HepG2 (cell line): ENCODE measurements around the gene SPRYD4. TPM values are rescaled to one million over a fixed set of nuclear protein-coding genes. Genes with fewer than 3 reads are reported as not detected.
A peak's percentile ranks its signal among the peaks of the same experiment; 100 is the strongest.

Experiments used
- ATF7-NPFF ChIP-seq: sonication (generic); formaldehyde crosslinking; IDR thresholded peaks from 2 replicates; pipeline ENCODE4 v1.8.1; 2023; ENCODE audit warnings: mild to moderate bottlenecking, low read depth, missing genetic modification reagents, moderate library complexity
- MYNN ChIP-seq: sonication (generic); formaldehyde crosslinking; IDR thresholded peaks from 2 replicates; pipeline ENCODE4 v1.4.0; 2020; ENCODE audit warnings: mild to moderate bottlenecking, low read depth, missing genetic modification reagents
- RBM22 ChIP-seq: fragments of 200-400 bp; formaldehyde crosslinking; optimal IDR thresholded peaks from 2 replicates; pipeline ENCODE3; 2017; ENCODE audit warnings: mild to moderate bottlenecking, low read length, moderate library complexity
- RXRA ChIP-seq: sonication (generic); formaldehyde crosslinking; IDR thresholded peaks from 2 replicates; pipeline ENCODE4 v1.5.1; 2020; ENCODE audit warnings: missing genetic modification reagents
- SALL2 ChIP-seq: sonication (generic); formaldehyde crosslinking; IDR thresholded peaks from 2 replicates; pipeline ENCODE4 v1.8.1; 2023; ENCODE audit warnings: mild to moderate bottlenecking, missing genetic modification reagents, inconsistent platforms
- SP1 ChIP-seq, 2 experiments: fragments of 450-650 bp in 1 of 2; sonication (generic) in 1 of 2; formaldehyde crosslinking in 1 of 2; IDR thresholded peaks; 2 replicates each; pipeline versions ENCODE4 v1.4.0 to v1.6.1; 2016 to 2020; ENCODE audit warnings: missing genetic modification reagents in 1 of 2
- SUZ12 ChIP-seq: fragments of 150-350 bp; IDR thresholded peaks from 2 replicates; pipeline ENCODE4 v1.6.1; 2014; ENCODE audit warnings: low read depth, low read length
- TBL1XR1 ChIP-seq: fragments of 150-350 bp; IDR thresholded peaks from 2 replicates; pipeline ENCODE4 v1.6.1; 2014; ENCODE audit warnings: borderline replicate concordance, low read length; ENCODE audit not compliant: partially characterized antibody
- TOPORS ChIP-seq: sonication (generic); formaldehyde crosslinking; IDR thresholded peaks from 2 replicates; pipeline ENCODE4 v1.8.0; 2023; ENCODE audit warnings: mild to moderate bottlenecking, missing genetic modification reagents
- WIZ ChIP-seq: sonication (generic); formaldehyde crosslinking; IDR thresholded peaks from 2 replicates; pipeline ENCODE4 v1.5.1; 2020; ENCODE audit warnings: mild to moderate bottlenecking, missing genetic modification reagents
- ZNF34 ChIP-seq: sonication (generic); formaldehyde crosslinking; IDR thresholded peaks from 2 replicates; pipeline ENCODE4 v1.4.0; 2020; ENCODE audit warnings: mild to moderate bottlenecking, missing genetic modification reagents, borderline replicate concordance
- ZNF496 ChIP-seq: sonication (generic); formaldehyde crosslinking; IDR thresholded peaks from 2 replicates; pipeline ENCODE4 v1.8.1; 2023; ENCODE audit warnings: mild to moderate bottlenecking, moderate library complexity, missing genetic modification reagents; ENCODE audit not compliant: insufficient replicate concordance
- ZNF510 ChIP-seq: sonication (generic); formaldehyde crosslinking; IDR thresholded peaks from 2 replicates; pipeline ENCODE4 v1.4.0; 2020; ENCODE audit warnings: low read depth, mild to moderate bottlenecking, missing genetic modification reagents
- ZNF615 ChIP-seq: sonication (generic); formaldehyde crosslinking; IDR thresholded peaks from 2 replicates; pipeline ENCODE4 v1.5.0; 2020; ENCODE audit warnings: mild to moderate bottlenecking, missing genetic modification reagents, borderline replicate concordance
- ZNF746 ChIP-seq: sonication (generic); formaldehyde crosslinking; IDR thresholded peaks from 2 replicates; pipeline ENCODE4 v1.8.0; 2022; ENCODE audit warnings: mild to moderate bottlenecking, missing genetic modification reagents
- ZNF792 ChIP-seq: IDR thresholded peaks from 2 replicates; pipeline ENCODE4 v1.6.1; 2016
- polyA plus RNA-seq, 8 experiments: library from polyadenylated mRNA; depleted of rRNA in 3 of 8; stranded (reverse) in 7 of 8; unstranded in 1 of 8; fragments of >200 nt; fragmentation: Illumina TruSeq in 4 of 8; extraction: Trizol in 4 of 8; gene quantifications; 2 replicates each; pipeline versions ENCODE4 v1.2.1 to v1.2.3, GENCODE V29; 2011 to 2016; ENCODE audit warnings: low read depth in 4 of 8, missing spikeins in 1 of 8, mixed read lengths in 1 of 8; ENCODE audit not compliant: insufficient read depth in 1 of 8
- total RNA-seq, 5 experiments: library from RNA; depleted of rRNA; stranded (reverse); fragments of >200 nt; fragmentation: Illumina TruSeq; extraction: Trizol; gene quantifications; 2 replicates each; pipeline ENCODE4 v1.2.3, GENCODE V29; 2016; ENCODE audit warnings: low read depth in 1 of 5
- TF ChIP-seq, protein P1 (sequence below): sonication (generic); formaldehyde crosslinking; IDR thresholded peaks from 2 replicates; pipeline ENCODE4 v1.4.0; 2020; ENCODE audit warnings: missing genetic modification reagents
- TF ChIP-seq, protein P2 (sequence below): sonication (generic); formaldehyde crosslinking; IDR thresholded peaks from 2 replicates; pipeline ENCODE4 v1.5.1; 2020; ENCODE audit warnings: missing genetic modification reagents, mild to moderate bottlenecking, borderline replicate concordance
- TF ChIP-seq, protein P3 (sequence below): sonication (generic); formaldehyde crosslinking; IDR thresholded peaks from 2 replicates; pipeline ENCODE4 v1.5.0; 2020; ENCODE audit warnings: missing genetic modification reagents
- TF ChIP-seq, protein P4 (sequence below): sonication (generic); formaldehyde crosslinking; IDR thresholded peaks from 2 replicates; pipeline ENCODE4 v1.9.0; 2021; ENCODE audit warnings: missing genetic modification reagents, mild to moderate bottlenecking, borderline replicate concordance
- TF ChIP-seq, protein P5 (sequence below): sonication (generic); formaldehyde crosslinking; IDR thresholded peaks from 2 replicates; pipeline ENCODE4 v1.4.0; 2020; ENCODE audit warnings: missing genetic modification reagents, low read depth, mild to moderate bottlenecking, borderline replicate concordance
- TF ChIP-seq, protein P6 (sequence below): sonication (generic); formaldehyde crosslinking; conservative IDR thresholded peaks from 2 replicates; pipeline ENCODE4 v1.8.1; 2023; ENCODE audit warnings: missing genetic modification reagents

SPRYD4 gene
- total and polyA plus RNA-seq, 2 of the 13 experiments (the other 11 are each of a cell fraction or from before 2014, with no cell fraction given) = 3.9 to 4.5 TPM

DNA sequence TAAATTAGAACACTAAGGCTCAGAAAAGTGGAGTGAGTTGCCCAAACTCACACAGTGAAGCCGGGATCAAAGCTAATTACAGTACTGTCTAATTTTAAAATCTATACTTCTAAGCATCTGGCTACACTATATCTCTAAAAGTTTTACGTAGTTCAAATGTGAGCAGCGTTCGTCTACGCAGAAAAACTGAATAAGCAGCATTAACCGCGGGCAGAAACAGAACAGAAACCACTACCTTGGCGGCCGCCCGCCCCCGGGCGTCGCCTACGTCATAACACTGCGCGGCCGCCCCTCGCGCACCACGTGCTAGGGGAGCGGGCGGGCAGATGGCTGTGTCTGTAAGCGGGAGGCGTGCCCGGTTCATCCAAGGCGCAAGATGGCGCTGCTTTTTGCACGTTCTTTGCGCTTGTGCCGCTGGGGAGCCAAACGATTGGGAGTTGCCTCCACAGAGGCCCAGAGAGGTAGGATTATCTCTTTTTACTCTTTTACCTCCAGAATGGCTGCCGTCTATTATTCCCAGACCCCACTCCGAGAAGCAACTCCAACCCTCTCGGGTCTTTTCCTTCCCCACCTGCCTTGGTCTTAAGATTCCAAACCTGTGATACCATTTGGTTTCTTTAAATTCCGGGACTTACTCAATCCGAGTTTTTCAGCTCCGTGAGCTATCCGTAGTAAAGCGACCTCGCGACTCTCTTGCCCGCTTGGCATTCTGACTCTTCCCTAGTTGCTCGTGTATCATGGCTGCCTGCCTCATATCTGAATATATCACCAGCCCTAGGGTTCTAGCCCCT lies at the start of gene SPRYD4 (continued):
- TF ChIP-seq, protein P1, sequence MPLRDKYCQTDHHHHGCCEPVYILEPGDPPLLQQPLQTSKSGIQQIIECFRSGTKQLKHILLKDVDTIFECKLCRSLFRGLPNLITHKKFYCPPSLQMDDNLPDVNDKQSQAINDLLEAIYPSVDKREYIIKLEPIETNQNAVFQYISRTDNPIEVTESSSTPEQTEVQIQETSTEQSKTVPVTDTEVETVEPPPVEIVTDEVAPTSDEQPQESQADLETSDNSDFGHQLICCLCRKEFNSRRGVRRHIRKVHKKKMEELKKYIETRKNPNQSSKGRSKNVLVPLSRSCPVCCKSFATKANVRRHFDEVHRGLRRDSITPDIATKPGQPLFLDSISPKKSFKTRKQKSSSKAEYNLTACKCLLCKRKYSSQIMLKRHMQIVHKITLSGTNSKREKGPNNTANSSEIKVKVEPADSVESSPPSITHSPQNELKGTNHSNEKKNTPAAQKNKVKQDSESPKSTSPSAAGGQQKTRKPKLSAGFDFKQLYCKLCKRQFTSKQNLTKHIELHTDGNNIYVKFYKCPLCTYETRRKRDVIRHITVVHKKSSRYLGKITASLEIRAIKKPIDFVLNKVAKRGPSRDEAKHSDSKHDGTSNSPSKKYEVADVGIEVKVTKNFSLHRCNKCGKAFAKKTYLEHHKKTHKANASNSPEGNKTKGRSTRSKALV (CRISPR knock-in tag) = peak; percentile 67; the same call in 1 of the 2 replicates
- no peak for TF ChIP-seq TBL1XR1
- TF ChIP-seq ATF7-NPFF = peak; percentile 65
- peak; percentile 82 for TF ChIP-seq ZNF792 (CRISPR knock-in tag)
- peak; percentile 74 for TF ChIP-seq SALL2 (CRISPR knock-in tag)
- peak; percentile 93 for TF ChIP-seq ZNF510
- TF ChIP-seq, protein P2, sequence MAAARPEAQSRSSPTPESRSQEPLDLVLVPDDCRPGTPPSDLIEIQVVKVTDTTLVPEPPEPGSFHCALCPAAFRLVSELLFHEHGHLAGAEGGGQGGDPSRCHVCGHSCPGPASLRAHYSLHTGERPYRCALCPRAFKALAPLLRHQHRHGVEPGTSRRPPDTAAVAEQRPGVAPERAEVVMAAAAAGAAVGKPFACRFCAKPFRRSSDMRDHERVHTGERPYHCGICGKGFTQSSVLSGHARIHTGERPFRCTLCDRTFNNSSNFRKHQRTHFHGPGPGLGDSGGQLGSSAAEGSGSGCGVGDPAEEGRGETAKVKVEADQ (CRISPR knock-in tag) = peak; percentile 94
- no peak for TF ChIP-seq RBM22
- no peak; the same call in 1 of the 2 replicates for TF ChIP-seq MYNN (CRISPR knock-in tag)
- TF ChIP-seq ZNF34 (CRISPR knock-in tag) = 0 out of 2 replicates have a peak, but pooled peaks have one; percentile 33
- TF ChIP-seq, protein P3, sequence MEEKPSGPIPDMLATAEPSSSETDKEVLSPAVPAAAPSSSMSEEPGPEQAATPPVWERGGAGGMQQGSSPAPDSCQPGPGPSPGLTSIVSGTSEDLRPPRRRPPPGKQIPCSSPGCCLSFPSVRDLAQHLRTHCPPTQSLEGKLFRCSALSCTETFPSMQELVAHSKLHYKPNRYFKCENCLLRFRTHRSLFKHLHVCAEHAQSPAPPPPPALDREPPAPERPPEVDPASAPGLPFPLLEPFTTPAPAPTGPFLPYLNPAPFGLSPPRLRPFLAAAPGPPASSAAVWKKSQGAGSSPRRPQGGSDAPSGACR (CRISPR knock-in tag) = peak; percentile 68; the same call in 1 of the 2 replicates
- no peak for TF ChIP-seq ZNF615
- no peak for TF ChIP-seq WIZ (CRISPR knock-in tag)
- no peak for TF ChIP-seq ZNF496 (CRISPR knock-in tag)
- TF ChIP-seq, protein P4, sequence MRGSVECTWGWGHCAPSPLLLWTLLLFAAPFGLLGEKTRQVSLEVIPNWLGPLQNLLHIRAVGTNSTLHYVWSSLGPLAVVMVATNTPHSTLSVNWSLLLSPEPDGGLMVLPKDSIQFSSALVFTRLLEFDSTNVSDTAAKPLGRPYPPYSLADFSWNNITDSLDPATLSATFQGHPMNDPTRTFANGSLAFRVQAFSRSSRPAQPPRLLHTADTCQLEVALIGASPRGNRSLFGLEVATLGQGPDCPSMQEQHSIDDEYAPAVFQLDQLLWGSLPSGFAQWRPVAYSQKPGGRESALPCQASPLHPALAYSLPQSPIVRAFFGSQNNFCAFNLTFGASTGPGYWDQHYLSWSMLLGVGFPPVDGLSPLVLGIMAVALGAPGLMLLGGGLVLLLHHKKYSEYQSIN (CRISPR knock-in tag) = no peak
- no peak for TF ChIP-seq SP1 (IDR thresholded peaks at IDR 0.05)
- peak; percentile 98 for TF ChIP-seq SP1 (CRISPR knock-in tag; IDR thresholded peaks at IDR 0.05)
- TF ChIP-seq RXRA (CRISPR knock-in tag) = peak; percentile 84
- TF ChIP-seq, protein P5, sequence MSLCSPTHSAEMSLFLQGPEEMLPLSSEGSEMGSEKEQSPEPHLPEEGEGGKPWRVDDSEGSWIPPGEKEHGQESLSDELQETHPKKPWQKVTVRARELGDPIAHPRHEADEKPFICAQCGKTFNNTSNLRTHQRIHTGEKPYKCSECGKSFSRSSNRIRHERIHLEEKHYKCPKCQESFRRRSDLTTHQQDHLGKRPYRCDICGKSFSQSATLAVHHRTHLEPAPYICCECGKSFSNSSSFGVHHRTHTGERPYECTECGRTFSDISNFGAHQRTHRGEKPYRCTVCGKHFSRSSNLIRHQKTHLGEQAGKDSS = peak; percentile 80; the same call in 1 of the 2 replicates
- TF ChIP-seq SUZ12 = no peak
- TF ChIP-seq, protein P6, sequence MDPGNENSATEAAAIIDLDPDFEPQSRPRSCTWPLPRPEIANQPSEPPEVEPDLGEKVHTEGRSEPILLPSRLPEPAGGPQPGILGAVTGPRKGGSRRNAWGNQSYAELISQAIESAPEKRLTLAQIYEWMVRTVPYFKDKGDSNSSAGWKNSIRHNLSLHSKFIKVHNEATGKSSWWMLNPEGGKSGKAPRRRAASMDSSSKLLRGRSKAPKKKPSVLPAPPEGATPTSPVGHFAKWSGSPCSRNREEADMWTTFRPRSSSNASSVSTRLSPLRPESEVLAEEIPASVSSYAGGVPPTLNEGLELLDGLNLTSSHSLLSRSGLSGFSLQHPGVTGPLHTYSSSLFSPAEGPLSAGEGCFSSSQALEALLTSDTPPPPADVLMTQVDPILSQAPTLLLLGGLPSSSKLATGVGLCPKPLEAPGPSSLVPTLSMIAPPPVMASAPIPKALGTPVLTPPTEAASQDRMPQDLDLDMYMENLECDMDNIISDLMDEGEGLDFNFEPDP = 0 out of 2 replicates have a peak, but pooled peaks have one; percentile 55
- no peak for TF ChIP-seq TOPORS (CRISPR knock-in tag)
- peak; percentile 69; the same call in 1 of the 2 replicates for TF ChIP-seq ZNF746 (CRISPR knock-in tag)
